Endothelial cell (in vitro differentiated cells): ENCODE results near the gene UBE2G2. TPM values are rescaled to one million over a fixed set of nuclear protein-coding genes. Genes with fewer than 3 reads are reported as not detected.

Experiments used
- DNase-seq: peaks from one replicate; pipeline ENCODE4 v3.0.0; 2021; ENCODE audit warnings: low spot score
- H3K27ac Mint-ChIP-seq: one replicate; pipeline ENCODE4 v1.8.0; 2021; ENCODE audit warnings: mixed read lengths, inconsistent platforms; ENCODE audit not compliant: unreplicated experiment
- H3K27me3 Mint-ChIP-seq: one replicate; pipeline ENCODE4 v1.8.0; 2021; ENCODE audit warnings: mild to moderate bottlenecking, moderate library complexity, mixed read lengths, inconsistent platforms; ENCODE audit not compliant: unreplicated experiment
- H3K36me3 Mint-ChIP-seq: one replicate; pipeline ENCODE4 v1.8.0; 2021; ENCODE audit warnings: mild to moderate bottlenecking, low read depth, mixed read lengths, inconsistent platforms; ENCODE audit not compliant: unreplicated experiment
- H3K4me1 Mint-ChIP-seq: one replicate; pipeline ENCODE4 v1.8.0; 2021; ENCODE audit warnings: mild to moderate bottlenecking, mixed read lengths, inconsistent platforms; ENCODE audit not compliant: unreplicated experiment
- H3K4me3 Mint-ChIP-seq: one replicate; pipeline ENCODE4 v1.8.0; 2021; ENCODE audit warnings: mild to moderate bottlenecking, mixed read lengths, inconsistent platforms; ENCODE audit not compliant: unreplicated experiment
- H3K9me3 Mint-ChIP-seq: one replicate; pipeline ENCODE4 v1.8.0; 2021; ENCODE audit warnings: mixed read lengths, inconsistent platforms; ENCODE audit not compliant: unreplicated experiment
- total RNA-seq: library from RNA; stranded (reverse); fragmentation: NEBNext Ultra II Directional; extraction: Animal tissue kit (Norgen Biotek cat#: 25700); gene quantifications from one replicate; pipeline ENCODE4 v1.2.1, GENCODE V29; 2021; ENCODE audit not compliant: unreplicated experiment
- TF ChIP-seq, protein P1 (sequence below): fragments of 200-600 bp; sonication (generic); IDR thresholded peaks from one replicate; pipeline ENCODE4 v1.5.0; 2021; ENCODE audit warnings: antibody characterized with exemption; ENCODE audit not compliant: unreplicated experiment

Gene UBE2G2
- total RNA-seq, 1 donor from 2014 or later, result 49.6 TPM

DNA sequence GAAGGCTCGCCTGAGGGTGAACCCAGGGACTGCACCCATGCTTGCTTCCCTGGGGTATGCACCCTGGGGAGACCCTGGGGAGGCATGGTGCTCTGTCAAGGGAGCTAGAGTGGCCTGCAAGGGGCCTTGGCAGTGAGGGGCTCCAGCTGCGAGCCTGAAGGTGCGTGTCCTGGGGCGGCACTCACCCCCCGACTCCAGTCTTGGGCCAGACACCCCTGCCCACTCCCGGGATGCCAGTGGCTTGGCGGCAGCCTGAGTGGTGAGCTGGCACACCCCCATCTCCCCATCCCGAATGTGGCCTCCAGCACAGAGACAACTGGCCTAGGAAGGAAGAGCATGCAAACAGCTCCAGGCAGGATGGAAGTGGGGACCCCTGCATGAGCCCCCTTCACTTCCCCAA is 13.6 kb upstream of the UBE2G2 start:
- Mint-ChIP-seq H3K9me3 (peaks cover 7% of the 10 kb centered on the region), H3K4me3 (no peak overlapping the region), H3K27me3 (peaks cover 3% of the 10 kb centered on the region), H3K36me3 (peaks cover 15% of the 10 kb centered on the region), H3K4me1 (peaks cover 8% of the 10 kb centered on the region), H3K27ac (no peak overlapping the region)
- TF ChIP-seq, protein P1, sequence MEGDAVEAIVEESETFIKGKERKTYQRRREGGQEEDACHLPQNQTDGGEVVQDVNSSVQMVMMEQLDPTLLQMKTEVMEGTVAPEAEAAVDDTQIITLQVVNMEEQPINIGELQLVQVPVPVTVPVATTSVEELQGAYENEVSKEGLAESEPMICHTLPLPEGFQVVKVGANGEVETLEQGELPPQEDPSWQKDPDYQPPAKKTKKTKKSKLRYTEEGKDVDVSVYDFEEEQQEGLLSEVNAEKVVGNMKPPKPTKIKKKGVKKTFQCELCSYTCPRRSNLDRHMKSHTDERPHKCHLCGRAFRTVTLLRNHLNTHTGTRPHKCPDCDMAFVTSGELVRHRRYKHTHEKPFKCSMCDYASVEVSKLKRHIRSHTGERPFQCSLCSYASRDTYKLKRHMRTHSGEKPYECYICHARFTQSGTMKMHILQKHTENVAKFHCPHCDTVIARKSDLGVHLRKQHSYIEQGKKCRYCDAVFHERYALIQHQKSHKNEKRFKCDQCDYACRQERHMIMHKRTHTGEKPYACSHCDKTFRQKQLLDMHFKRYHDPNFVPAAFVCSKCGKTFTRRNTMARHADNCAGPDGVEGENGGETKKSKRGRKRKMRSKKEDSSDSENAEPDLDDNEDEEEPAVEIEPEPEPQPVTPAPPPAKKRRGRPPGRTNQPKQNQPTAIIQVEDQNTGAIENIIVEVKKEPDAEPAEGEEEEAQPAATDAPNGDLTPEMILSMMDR, result no peak
- no peak for DNase-seq

DNA sequence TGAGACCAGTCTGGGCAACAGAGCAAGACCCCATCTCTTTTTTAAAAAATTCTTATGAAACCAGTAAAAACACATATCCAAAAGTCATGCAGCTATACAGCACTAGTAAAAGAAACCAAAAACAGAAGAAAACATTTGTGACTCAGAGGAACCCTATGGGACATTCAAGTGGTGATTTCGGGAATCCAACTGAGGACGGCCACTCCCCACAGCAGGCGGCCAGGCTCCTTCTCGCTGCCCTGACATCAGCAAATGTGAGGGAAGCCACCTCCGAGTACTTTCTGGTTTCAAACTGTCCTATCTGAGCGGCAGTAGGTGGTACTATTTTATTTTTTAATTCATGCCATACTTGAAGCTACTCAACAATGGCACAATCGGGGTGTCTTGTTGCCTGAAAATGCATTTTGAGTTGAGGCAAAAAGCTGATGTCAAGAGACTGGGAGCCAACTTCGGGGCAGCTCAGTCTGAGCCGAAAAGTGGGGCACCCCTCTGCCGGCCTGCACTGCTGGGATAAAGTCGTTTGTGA is 12.9 kb upstream of the UBE2G2 start:
- no peak for DNase-seq
- Mint-ChIP-seq H3K27me3 (peaks cover 3% of the 10 kb centered on the region), H3K36me3 (peaks cover 16% of the 10 kb centered on the region), H3K27ac (no peak overlapping the region), H3K9me3 (peaks cover 3% of the 10 kb centered on the region), H3K4me3 (no peak overlapping the region), H3K4me1 (peaks cover 8% of the 10 kb centered on the region)
- TF ChIP-seq, protein P1, result no peak

GRCh38 chr21:44813727-44814126 is 12.1 kb upstream of the UBE2G2 start:
- Mint-ChIP-seq H3K27me3 (no peaks in the 10 kb centered on the region), H3K4me3 (no peak overlapping the region), H3K27ac (no peak overlapping the region), H3K4me1 (peaks cover 8% of the 10 kb centered on the region), H3K36me3 (peaks cover 22% of the 10 kb centered on the region), H3K9me3 (no peaks in the 10 kb centered on the region)
- TF ChIP-seq, protein P1, result no peak
- DNase-seq, result no peak

- Mint-ChIP-seq H3K36me3 (peaks cover 22% of the 10 kb centered on the region), H3K27ac (no peak overlapping the region), H3K4me3 (no peak overlapping the region), H3K27me3 (no peaks in the 10 kb centered on the region), H3K4me1 (peaks cover 8% of the 10 kb centered on the region), H3K9me3 (no peaks in the 10 kb centered on the region)
- no peak for DNase-seq
- TF ChIP-seq, protein P1, result no peak
Measured at GRCh38 chr21:44813149-44813548, 11.5 kb upstream of the UBE2G2 start.

GRCh38 chr21:44812640-44813039 is 11.0 kb upstream of the UBE2G2 start:
- Mint-ChIP-seq H3K36me3 (peaks cover 22% of the 10 kb centered on the region), H3K9me3 (no peaks in the 10 kb centered on the region), H3K27ac (peak overlapping the region; percentile 42), H3K4me1 (peaks cover 8% of the 10 kb centered on the region), H3K27me3 (no peaks in the 10 kb centered on the region), H3K4me3 (no peak overlapping the region)
- TF ChIP-seq, protein P1, result no peak
- DNase-seq, result no peak
